ENCODE measurements around the gene ISL1.

The ISL1 gene

GRCh38 chr5:51387884-51388275 lies 4.6 kb downstream of the ISL1 start:
- DNase-seq, result no peak

GRCh38 chr5:51388488-51389287 lies 5.4 kb downstream of the ISL1 start:
- no peak for DNase-seq

GRCh38 chr5:51389288-51389576 lies 6.0 kb downstream of the ISL1 start:
- no peak for DNase-seq

- DNase-seq, result no peak
Measured at GRCh38 chr5:51389577-51390463, 6.6 kb downstream of the ISL1 start.

GRCh38 chr5:51391175-51391574 lies 7.9 kb downstream of the ISL1 start:
- no peak for DNase-seq

GRCh38 chr5:51392689-51393199 lies 9.5 kb downstream of the ISL1 start:
- DNase-seq, result no peak

GRCh38 chr5:51394609-51395008 lies 11.4 kb downstream of the ISL1 start:
- no peak for DNase-seq

GRCh38 chr5:51395245-51395644 lies 12.0 kb downstream of the ISL1 start:
- DNase-seq, result no peak

GRCh38 chr5:51395666-51396356 lies 12.6 kb downstream of the ISL1 start:
- no peak for DNase-seq

- no peak for DNase-seq
Measured at GRCh38 chr5:51396797-51397196, 13.5 kb downstream of the ISL1 start.

GRCh38 chr5:51397996-51398395 lies 14.7 kb downstream of the ISL1 start:
- DNase-seq, result no peak

- DNase-seq, result no peak
Measured at GRCh38 chr5:51398875-51399642, 15.8 kb downstream of the ISL1 start.

GRCh38 chr5:51399643-51400006 lies 16.4 kb downstream of the ISL1 start:
- no peak for DNase-seq

- DNase-seq, result no peak
Measured at GRCh38 chr5:51404255-51404654, 21.0 kb downstream of the ISL1 start.

GRCh38 chr5:51411921-51412325 lies 28.7 kb downstream of the ISL1 start:
- DNase-seq, result no peak

- no peak for DNase-seq
Measured at GRCh38 chr5:51414516-51414915, 31.3 kb downstream of the ISL1 start.

- DNase-seq, result no peak
Measured at GRCh38 chr5:51416149-51416548, 32.9 kb downstream of the ISL1 start.

- no peak for DNase-seq
Measured at GRCh38 chr5:51433052-51433710, 49.9 kb downstream of the ISL1 start.

- DNase-seq, result no peak
Measured at GRCh38 chr5:51439232-51439631, 56.0 kb downstream of the ISL1 start.

Measured in CD4-positive, alpha-beta T cell treated with Interleukin-17A for 1 hour (primary cell).